Adrenal gland (tissue), 12 donors: ENCODE results near the gene SIGLEC9. TPM values are rescaled to one million over a fixed set of nuclear protein-coding genes. Genes with fewer than 3 reads are reported as not detected.

Experiments used
- DNase-seq, 7 donors: peaks; one replicate each; pipeline ENCODE4 v3.0.0-alpha.2; 2019 to 2020
- H3K27ac ChIP-seq, 5 donors: fragments of 200-600 bp; sonication (generic) in 4 of 5; 1 replicate in 3 of 5; 2 replicates in 2 of 5; pipeline versions ENCODE4 v1.5.1 to v1.8.0; 2016 to 2020; ENCODE audit warnings: mild to moderate bottlenecking in 1 of 5
- H3K27me3 ChIP-seq: fragments of 200-600 bp; 2 replicates; pipeline ENCODE4 v1.8.0; 2021
- H3K36me3 ChIP-seq, 2 donors: fragments of 200-600 bp; replicated peaks in 1 of 2; 1 replicate in 1 of 2; 2 replicates in 1 of 2; pipeline versions ENCODE4 v1.5.1 to v1.8.0; 2018 to 2022
- H3K4me1 ChIP-seq, 2 donors: fragments of 200-600 bp; replicated peaks in 1 of 2; 1 replicate in 1 of 2; 2 replicates in 1 of 2; pipeline versions ENCODE4 v1.5.1 to v1.8.0; 2018 to 2021
- H3K4me3 ChIP-seq, 4 donors: fragments of 200-600 bp; sonication (generic) in 3 of 4; one replicate each; pipeline ENCODE4 v1.5.1; 2016 to 2018
- H3K9me3 ChIP-seq, 3 donors: fragments of 200-600 bp; sonication (generic) in 1 of 3; replicated peaks in 1 of 3; 1 replicate in 2 of 3; 2 replicates in 1 of 3; pipeline versions ENCODE4 v1.5.1 to v1.8.0; 2016 to 2021
- POLR2A ChIP-seq, 2 donors: fragments of 450-650 bp; IDR thresholded peaks; one replicate each; pipeline ENCODE4 v1.6.1; 2017; ENCODE audit warnings: antibody characterized with exemption in 2 of 2, mild to moderate bottlenecking in 2 of 2, moderate library complexity in 1 of 2
- WGBS, 4 donors: extraction: QIAGEN DNeasy Blood & Tissue Kit in 2 of 4; methylation state at CpG; one replicate each; pipeline versions ENCODE4 v1.1.5 to v1.1.7; 2013 to 2017; 5-methylcytosine and 5-hydroxymethylcytosine counted together
- intact Hi-C, 2 donors: fragments of 100-400 bp; cut with DNase I; formaldehyde crosslinking; loops; one replicate each; pipeline versions ENCODE4 v1.14.1 to v1.15.0; 2022 to 2023
- polyA plus RNA-seq, 3 donors: library from polyadenylated mRNA; stranded (reverse); fragments of 200-250 nt in 2 of 3; fragments of 350-450 nt in 1 of 3; fragmentation: Illumina TruSeq in 1 of 3; extraction: RNeasy Lipid Tissue Mini Kit (QIAGEN cat#74804) in 1 of 3; gene quantifications; one replicate each; pipeline ENCODE4 v1.2.3, GENCODE V29; 2013 to 2014
- total RNA-seq, 9 donors: library from RNA; depleted of rRNA in 4 of 9; stranded (reverse); fragments of >200 nt in 4 of 9; fragments of 120-200 nt in 1 of 9; fragmentation: NEBNext Ultra II Directional in 1 of 9; extraction: Animal tissue kit (Norgen Biotek cat#: 25700) in 1 of 9; gene quantifications; one replicate each; pipeline versions ENCODE4 v1.1.0 to v1.2.4, GENCODE V29; 2013 to 2023
- TF ChIP-seq, protein P1 (sequence below), 6 experiments: fragments of 450-650 bp in 4 of 6; fragments of 200-600 bp in 2 of 6; sonication (generic) in 1 of 6; IDR thresholded peaks; 1 replicate in 5 of 6; 2 replicates in 1 of 6; pipeline versions ENCODE4 v1.5.1 to v1.8.0; 2016 to 2021; ENCODE audit warnings: antibody characterized with exemption in 6 of 6, mild to moderate bottlenecking in 2 of 6, moderate library complexity in 1 of 6
- donor health status: healthy with polysubstance abuse.
- donor health status: Bipolar disorder and iron deficiency.
- donor health status: DM: yes; HTN: yes; CAD: no.
- donor health status: DM: no; HTN: no; CAD: no.
- donor health status: DM: no; HTN: no; CAD: no.
- donor health status: DM: yes; HTN: yes; CAD: no.

The SIGLEC9 gene
- total and polyA plus RNA-seq, 12 donors, result 1.5 to 29.7 (median 9.9) TPM

DNA sequence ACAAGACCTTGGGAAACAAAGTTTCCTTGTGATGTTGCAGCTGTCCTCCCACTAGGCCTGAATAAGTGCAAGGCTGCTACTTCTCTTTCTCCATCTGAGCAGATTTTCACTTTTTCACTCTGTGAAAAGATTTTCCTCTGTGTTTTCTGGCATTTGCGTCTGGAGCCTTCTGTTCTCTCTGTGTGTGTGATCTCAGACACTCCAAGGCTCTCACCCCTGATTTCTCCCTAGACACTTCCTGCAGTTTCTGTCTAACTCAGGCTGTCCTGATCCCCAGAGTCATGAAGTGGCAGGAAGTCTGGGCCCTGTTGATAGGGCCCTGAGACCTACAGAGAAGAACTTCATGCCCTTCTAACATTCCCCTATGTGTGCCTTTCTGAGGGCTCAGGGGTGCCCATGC lies 54.5 kb downstream of the SIGLEC9 start:
- intact Hi-C loops, result loop anchor here in 1 of 2 donors (10.0 kb wide), 1 partner anchor 154 kb away; the partner anchor contains the start of gene KLK11
- DNase-seq, result no peak

More for the DNA sequence above, 54.5 kb downstream of the SIGLEC9 start:
- 16 to 50% (median 40%) methylated on average over 1 of the region's 1 CpG for WGBS, 4 donors
- Histone ChIP-seq H3K27me3 (peaks cover 8% of the 10 kb centered on the region), H3K27ac (no peak overlapping the region), H3K36me3 (no peaks in the 10 kb centered on the region), H3K4me3 (no peak overlapping the region), H3K4me1 (no peaks in the 10 kb centered on the region), H3K9me3 (no peaks in the 10 kb centered on the region)
- no peak for TF ChIP-seq POLR2A (IDR thresholded peaks at IDR 0.05)
- TF ChIP-seq, protein P1, sequence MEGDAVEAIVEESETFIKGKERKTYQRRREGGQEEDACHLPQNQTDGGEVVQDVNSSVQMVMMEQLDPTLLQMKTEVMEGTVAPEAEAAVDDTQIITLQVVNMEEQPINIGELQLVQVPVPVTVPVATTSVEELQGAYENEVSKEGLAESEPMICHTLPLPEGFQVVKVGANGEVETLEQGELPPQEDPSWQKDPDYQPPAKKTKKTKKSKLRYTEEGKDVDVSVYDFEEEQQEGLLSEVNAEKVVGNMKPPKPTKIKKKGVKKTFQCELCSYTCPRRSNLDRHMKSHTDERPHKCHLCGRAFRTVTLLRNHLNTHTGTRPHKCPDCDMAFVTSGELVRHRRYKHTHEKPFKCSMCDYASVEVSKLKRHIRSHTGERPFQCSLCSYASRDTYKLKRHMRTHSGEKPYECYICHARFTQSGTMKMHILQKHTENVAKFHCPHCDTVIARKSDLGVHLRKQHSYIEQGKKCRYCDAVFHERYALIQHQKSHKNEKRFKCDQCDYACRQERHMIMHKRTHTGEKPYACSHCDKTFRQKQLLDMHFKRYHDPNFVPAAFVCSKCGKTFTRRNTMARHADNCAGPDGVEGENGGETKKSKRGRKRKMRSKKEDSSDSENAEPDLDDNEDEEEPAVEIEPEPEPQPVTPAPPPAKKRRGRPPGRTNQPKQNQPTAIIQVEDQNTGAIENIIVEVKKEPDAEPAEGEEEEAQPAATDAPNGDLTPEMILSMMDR (IDR thresholded peaks at IDR 0.05), result no peak

Other genes starting within 250 kb of the SIGLEC9 start
- gene KLK4, start 213.5 kb upstream of the SIGLEC9 start, total RNA-seq, result 10 to 100 TPM in 1 of 9 donors, 1 to 10 TPM in 3, under 1 TPM in 1, not detected in 4; 0.28 to 10.2 (median 2.2) TPM
- 10 to 100 TPM in 2 of 3 donors, under 1 TPM in 1; 0.42 to 16.8 (median 10.9) TPM for gene KLK4, start 213.5 kb upstream of the SIGLEC9 start, polyA plus RNA-seq
- gene KLK5, start 171.9 kb upstream of the SIGLEC9 start, total RNA-seq, result not detected
- gene KLK5, start 171.9 kb upstream of the SIGLEC9 start, polyA plus RNA-seq, result not detected
- gene KLK6, start 155.3 kb upstream of the SIGLEC9 start, total RNA-seq, result not detected
- not detected for gene KLK6, start 155.3 kb upstream of the SIGLEC9 start, polyA plus RNA-seq
- under 1 TPM in 1 of 9 donors, not detected in 8; 0.06 TPM for gene KLK7, start 141.0 kb upstream of the SIGLEC9 start, total RNA-seq
- under 1 TPM in 1 of 3 donors, not detected in 2; 0.03 TPM for gene KLK7, start 141.0 kb upstream of the SIGLEC9 start, polyA plus RNA-seq
- under 1 TPM in 1 of 9 donors, not detected in 8; 0.39 TPM for gene KLK8, start 123.3 kb upstream of the SIGLEC9 start, total RNA-seq
- gene KLK8, start 123.3 kb upstream of the SIGLEC9 start, polyA plus RNA-seq, result under 1 TPM in 2 of 3 donors, not detected in 1; 0.34 to 0.80 TPM
- gene KLK10, start 105.2 kb upstream of the SIGLEC9 start, total RNA-seq, result 1 to 10 TPM in 1 of 9 donors, under 1 TPM in 3, not detected in 5; 0.23 to 1.4 (median 0.36) TPM
- gene KLK10, start 105.2 kb upstream of the SIGLEC9 start, polyA plus RNA-seq, result under 1 TPM in 2 of 3 donors, not detected in 1; 0.34 to 0.56 TPM
- gene KLK11, start 98.3 kb upstream of the SIGLEC9 start, total RNA-seq, result not detected
- under 1 TPM in 2 of 3 donors, not detected in 1; 0.07 to 0.32 TPM for gene KLK11, start 98.3 kb upstream of the SIGLEC9 start, polyA plus RNA-seq
- not detected for gene KLK12, start 89.9 kb upstream of the SIGLEC9 start, total RNA-seq
- gene KLK12, start 89.9 kb upstream of the SIGLEC9 start, polyA plus RNA-seq, result under 1 TPM in 1 of 3 donors, not detected in 2; 0.17 TPM
- under 1 TPM in 1 of 9 donors, not detected in 8; 0.11 TPM for gene KLK13, start 59.8 kb upstream of the SIGLEC9 start, total RNA-seq
- gene KLK13, start 59.8 kb upstream of the SIGLEC9 start, polyA plus RNA-seq, result under 1 TPM in 1 of 3 donors, not detected in 2; 0.47 TPM
- under 1 TPM in 2 of 9 donors, not detected in 7; 0.25 to 0.65 TPM for gene KLK14, start 42.0 kb upstream of the SIGLEC9 start, total RNA-seq
- gene KLK14, start 42.0 kb upstream of the SIGLEC9 start, polyA plus RNA-seq, result under 1 TPM in 2 of 3 donors, not detected in 1; 0.48 to 0.81 TPM
- gene CTU1, start 16.5 kb upstream of the SIGLEC9 start, total RNA-seq, result 10 to 100 TPM in 4 of 9 donors, 1 to 10 TPM in 5; 5.0 to 23.9 (median 9.8) TPM
- gene CTU1, start 16.5 kb upstream of the SIGLEC9 start, polyA plus RNA-seq, result 1 to 10 TPM; 1.1 to 7.3 (median 5.8) TPM
- 10 to 100 TPM in 5 of 9 donors, 1 to 10 TPM in 3, under 1 TPM in 1; 1.00 to 13.1 (median 10.1) TPM for gene SIGLEC7, start 17.4 kb downstream of the SIGLEC9 start, total RNA-seq
- gene SIGLEC7, start 17.4 kb downstream of the SIGLEC9 start, polyA plus RNA-seq, result 1 to 10 TPM; 2.3 to 8.6 (median 3.8) TPM
- 10 to 100 TPM in 5 of 9 donors, 1 to 10 TPM in 4; 2.2 to 21.8 (median 12.9) TPM for gene CD33, start 100.2 kb downstream of the SIGLEC9 start, total RNA-seq
- 10 to 100 TPM in 1 of 3 donors, 1 to 10 TPM in 2; 2.7 to 14.4 (median 4.9) TPM for gene CD33, start 100.2 kb downstream of the SIGLEC9 start, polyA plus RNA-seq
- 1 to 10 TPM in 1 of 9 donors, not detected in 8; 1.0 TPM for gene SIGLECL1, start 126.2 kb downstream of the SIGLEC9 start, total RNA-seq
- gene SIGLECL1, start 126.2 kb downstream of the SIGLEC9 start, polyA plus RNA-seq, result not detected
- 1 to 10 TPM in 3 of 9 donors, under 1 TPM in 4, not detected in 2; 0.13 to 2.3 (median 0.67) TPM for gene IGLON5, start 186.7 kb downstream of the SIGLEC9 start, total RNA-seq
- 1 to 10 TPM; 1.3 to 3.4 (median 2.0) TPM for gene IGLON5, start 186.7 kb downstream of the SIGLEC9 start, polyA plus RNA-seq
- gene VSIG10L, start 217.2 kb downstream of the SIGLEC9 start, total RNA-seq, result 1 to 10 TPM; 1.0 to 3.7 (median 2.5) TPM
- gene VSIG10L, start 217.2 kb downstream of the SIGLEC9 start, polyA plus RNA-seq, result 1 to 10 TPM; 2.7 to 6.0 (median 4.1) TPM
- 100 to 1,000 TPM; 179 to 470 (median 242) TPM for gene ETFB, start 241.5 kb downstream of the SIGLEC9 start, total RNA-seq
- 100 to 1,000 TPM; 110 to 304 (median 159) TPM for gene ETFB, start 241.5 kb downstream of the SIGLEC9 start, polyA plus RNA-seq
- 1 to 10 TPM in 5 of 9 donors, not detected in 4; 1.4 to 2.8 (median 2.4) TPM for gene CLDND2, start 244.1 kb downstream of the SIGLEC9 start, total RNA-seq
- gene CLDND2, start 244.1 kb downstream of the SIGLEC9 start, polyA plus RNA-seq, result 10 to 100 TPM in 1 of 3 donors, 1 to 10 TPM in 1, under 1 TPM in 1; 0.73 to 11.7 (median 5.5) TPM
- 1 to 10 TPM; 1.1 to 5.9 (median 2.8) TPM for gene NKG7, start 247.7 kb downstream of the SIGLEC9 start, total RNA-seq
- 1 to 10 TPM; 1.2 to 5.1 (median 3.6) TPM for gene NKG7, start 247.7 kb downstream of the SIGLEC9 start, polyA plus RNA-seq